ENCODE results near the gene MVB12A.

The MVB12A gene

GRCh38 chr19:17402982-17403855 lies 16.6 kb upstream of the MVB12A start:
- no peak for DNase-seq
- in situ Hi-C loops (cut with MboI; ENCODE audit: low pct_unique_long_range_greater_than_20kb, low sequenced_read_pairs), result no loop called here

DNA sequence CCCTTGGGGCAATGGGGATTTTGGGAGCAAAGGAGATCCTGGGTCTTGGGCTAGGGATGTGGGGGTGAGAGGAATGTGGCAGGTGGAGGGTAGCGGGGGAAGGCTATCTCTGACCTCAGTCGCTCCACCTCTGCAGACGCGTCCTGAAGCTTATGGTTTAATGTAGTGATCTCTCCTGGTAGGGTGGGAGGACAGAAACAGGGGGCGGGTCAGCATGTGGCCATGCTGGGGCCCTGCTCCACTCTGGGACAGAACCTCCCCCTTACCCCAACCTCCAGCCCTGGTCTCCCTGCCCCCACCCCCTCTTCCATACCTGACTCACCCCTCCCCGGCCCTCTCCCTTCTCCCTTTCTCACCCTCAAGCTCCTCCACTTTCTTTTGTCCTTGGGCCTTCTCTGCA lies 15.8 kb upstream of the MVB12A start:
- DNase-seq, result no peak
- in situ Hi-C loops (cut with MboI; ENCODE audit: low pct_unique_long_range_greater_than_20kb, low sequenced_read_pairs), result no loop called here

GRCh38 chr19:17404621-17405249 lies 15.1 kb upstream of the MVB12A start:
- DNase-seq, result no peak
- in situ Hi-C loops (cut with MboI; ENCODE audit: low pct_unique_long_range_greater_than_20kb, low sequenced_read_pairs), result no loop called here

DNA sequence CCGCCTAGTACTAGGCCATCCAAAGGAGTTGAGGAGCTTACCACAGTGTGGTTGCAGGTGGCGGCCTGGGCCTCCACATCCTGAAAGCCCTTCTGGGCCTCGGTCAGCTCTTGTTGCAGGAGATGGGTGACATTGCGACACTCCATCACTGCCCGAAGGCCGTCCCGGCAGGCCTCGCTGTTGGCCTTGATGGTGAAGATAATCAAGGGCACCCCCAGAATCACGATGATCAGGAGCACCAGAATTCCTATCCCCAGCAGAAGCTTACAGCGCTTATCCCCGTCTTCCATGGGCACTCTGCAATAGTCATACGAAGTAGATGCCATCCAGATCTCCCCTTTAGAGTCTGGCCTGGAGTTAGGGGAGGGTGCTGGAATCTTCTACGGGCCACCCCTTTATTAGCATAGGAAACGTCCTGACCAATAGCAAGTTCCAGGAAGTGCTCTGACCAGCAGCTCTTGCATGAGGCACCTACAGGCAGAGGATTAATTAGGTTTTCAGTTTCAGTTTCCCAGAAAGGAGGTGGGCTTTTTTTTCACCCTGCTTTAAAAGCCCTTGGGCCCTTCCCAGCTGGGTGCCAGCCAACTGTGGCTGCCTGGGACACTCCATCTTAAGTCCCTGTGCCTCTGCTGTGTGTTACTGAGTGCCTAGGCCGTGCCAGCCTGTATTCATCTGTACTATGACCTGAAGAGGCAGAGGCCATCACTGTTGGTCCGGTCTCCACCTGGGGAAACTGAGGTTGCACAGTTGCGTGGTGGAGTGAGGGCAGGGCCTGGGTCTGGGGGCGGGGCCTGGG lies 14.4 kb upstream of the MVB12A start, which contains the start of gene BST2:
Gene BST2 (minus strand): TSS at position 381 of the 796 bp plus-strand sequence. CDS start 55 bp downstream, at position 326.
- in situ Hi-C loops (cut with MboI; ENCODE audit: low pct_unique_long_range_greater_than_20kb, low sequenced_read_pairs), result no loop called here
- peak; percentile 87 for DNase-seq

DNA sequence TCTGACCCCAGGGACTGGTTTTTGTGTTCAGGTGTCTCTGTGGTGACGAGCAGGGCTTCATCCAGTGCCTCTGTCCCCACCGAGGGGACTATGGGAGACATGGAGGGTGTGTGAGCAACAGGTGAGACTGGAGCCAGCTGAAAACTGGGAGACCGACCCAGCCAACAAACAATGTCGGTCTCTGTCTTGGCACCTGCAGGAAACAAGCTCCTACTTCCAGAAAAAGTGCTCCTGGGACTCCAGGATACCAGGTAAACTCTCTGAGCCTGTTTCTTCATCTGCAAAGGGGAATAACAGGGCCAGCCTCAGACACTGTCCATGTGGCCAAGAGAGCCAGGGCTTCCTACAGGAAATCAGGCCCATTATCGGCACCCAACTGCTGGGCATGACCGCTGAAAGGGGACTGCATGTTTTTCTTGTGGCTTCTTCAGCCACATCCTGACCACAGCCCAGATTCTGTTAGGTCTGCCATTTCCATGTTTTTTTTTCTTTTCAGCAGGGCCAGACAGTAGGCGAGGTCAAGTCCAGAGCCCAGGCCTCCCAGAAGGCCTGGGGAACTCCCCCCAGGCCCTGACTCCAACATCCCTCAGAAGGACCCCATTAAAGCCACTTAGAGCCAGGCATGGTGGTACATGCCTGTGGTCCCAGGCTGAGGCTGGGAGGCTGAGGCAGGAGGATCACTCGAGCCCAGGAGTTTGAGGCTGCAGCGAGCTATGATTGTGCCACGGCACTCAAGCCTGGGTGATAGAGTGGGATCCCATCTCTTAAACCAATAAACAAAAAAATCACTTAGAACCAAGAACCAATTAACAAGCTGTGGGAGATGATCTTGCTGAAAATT lies 13.6 kb upstream of the MVB12A start:
- DNase-seq, result peak; percentile 77
- in situ Hi-C loops (cut with MboI; ENCODE audit: low pct_unique_long_range_greater_than_20kb, low sequenced_read_pairs), result no loop called here

- no peak for DNase-seq
- in situ Hi-C loops (cut with MboI; ENCODE audit: low pct_unique_long_range_greater_than_20kb, low sequenced_read_pairs), result no loop called here
These were observed 13.0 kb upstream of the MVB12A start for GRCh38 chr19:17406887-17407196.

GRCh38 chr19:17409990-17410389 lies 9.9 kb upstream of the MVB12A start:
- DNase-seq, result no peak
- in situ Hi-C loops (cut with MboI; ENCODE audit: low pct_unique_long_range_greater_than_20kb, low sequenced_read_pairs), result no loop called here

- DNase-seq, result no peak
- in situ Hi-C loops (cut with MboI; ENCODE audit: low pct_unique_long_range_greater_than_20kb, low sequenced_read_pairs), result no loop called here
These were observed 8.0 kb upstream of the MVB12A start for GRCh38 chr19:17411801-17412200.

- in situ Hi-C loops (cut with MboI; ENCODE audit: low pct_unique_long_range_greater_than_20kb, low sequenced_read_pairs), result no loop called here
- no peak for DNase-seq
These were observed 5.8 kb upstream of the MVB12A start for GRCh38 chr19:17414097-17414496.

DNA sequence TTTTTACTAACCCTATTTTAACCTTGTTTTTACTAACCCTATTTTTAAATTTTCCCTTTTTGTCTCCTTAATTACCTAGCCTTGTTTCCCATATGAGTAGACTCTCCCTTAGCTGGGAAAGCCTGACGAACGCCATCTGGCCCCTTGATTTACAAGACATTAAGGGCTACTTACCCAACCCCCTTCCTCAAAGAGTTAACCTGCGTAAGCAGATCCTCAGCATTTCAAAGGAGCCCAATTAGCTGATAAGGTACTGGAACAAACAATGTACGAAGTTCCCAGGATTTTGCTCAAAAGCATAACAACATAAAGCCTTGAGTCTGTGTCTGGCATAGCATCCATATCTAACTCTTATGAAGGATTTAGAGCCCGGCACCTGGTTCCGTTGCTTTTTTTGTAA lies 4.7 kb upstream of the MVB12A start:
- in situ Hi-C loops (cut with MboI; ENCODE audit: low pct_unique_long_range_greater_than_20kb, low sequenced_read_pairs), result no loop called here
- DNase-seq, result no peak

DNA sequence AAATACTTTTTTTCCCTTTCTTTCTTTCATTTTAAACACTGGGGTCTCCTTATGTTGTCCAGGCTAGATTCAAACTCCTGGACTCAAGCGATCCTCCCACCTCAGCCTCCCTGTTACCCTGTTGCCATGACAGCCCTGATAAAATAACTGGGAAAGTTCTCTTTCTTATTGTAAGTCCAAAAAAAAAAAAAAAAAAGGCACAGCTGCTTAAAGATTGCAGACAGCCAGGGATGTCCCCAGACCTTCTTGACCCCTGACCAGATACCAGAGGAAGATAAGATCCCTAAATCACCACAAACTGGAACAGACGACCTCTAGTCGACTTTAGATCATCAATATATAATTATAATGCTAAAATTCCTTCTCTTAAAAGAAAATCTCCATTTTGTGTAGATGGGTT lies 1.1 kb upstream of the MVB12A start:
- in situ Hi-C loops (cut with MboI; ENCODE audit: low pct_unique_long_range_greater_than_20kb, low sequenced_read_pairs), result no loop called here
- DNase-seq, result no peak

DNA sequence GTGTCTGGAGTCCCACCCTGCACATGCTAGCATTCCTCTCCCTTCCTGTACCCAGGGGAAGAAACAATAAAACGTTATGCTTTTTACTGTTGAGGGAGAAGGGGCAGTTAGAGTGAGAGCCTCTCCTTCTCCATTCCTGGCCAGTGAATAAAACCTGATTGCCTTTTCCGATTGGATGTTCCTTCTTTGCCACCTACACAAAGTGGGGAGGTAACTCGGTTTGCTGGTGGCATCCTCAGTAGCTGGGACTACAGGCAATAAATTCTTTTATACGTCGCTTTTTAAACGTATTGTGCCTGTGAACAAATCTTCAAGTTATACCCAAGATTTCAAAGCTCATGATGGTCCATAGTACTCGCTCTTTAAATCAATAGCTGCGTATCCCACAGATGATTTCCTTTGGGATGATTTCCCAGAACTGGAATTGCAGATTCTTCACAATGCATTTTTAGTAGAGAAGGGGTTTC lies 660 bp upstream of the MVB12A start:
- in situ Hi-C loops (cut with MboI; ENCODE audit: low pct_unique_long_range_greater_than_20kb, low sequenced_read_pairs), result no loop called here
- DNase-seq, result no peak

GRCh38 chr19:17420475-17420924 lies 653 bp downstream of the MVB12A start:
- peak; percentile 46 for DNase-seq

DNA sequence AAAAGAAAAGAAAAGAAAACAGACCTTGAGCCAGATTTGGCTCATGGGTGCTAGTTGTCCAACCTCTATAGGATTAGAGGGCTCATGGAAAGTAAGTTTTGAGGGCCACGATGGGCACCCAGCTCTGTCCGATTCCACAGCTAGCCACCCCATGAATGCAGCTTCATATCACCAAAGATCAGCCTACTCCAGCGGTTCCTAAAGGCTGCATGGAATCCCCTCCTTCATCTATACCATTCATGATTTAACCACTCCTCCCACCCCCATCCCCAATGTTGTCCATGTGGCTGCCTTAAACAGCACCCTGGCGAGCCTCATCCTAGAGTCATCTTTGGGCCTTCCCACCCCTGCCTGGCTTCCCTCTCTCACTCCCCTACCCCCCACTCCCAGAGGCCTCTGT lies 2.1 kb downstream of the MVB12A start:
- DNase-seq, result no peak
- in situ Hi-C loops (cut with MboI; ENCODE audit: low pct_unique_long_range_greater_than_20kb, low sequenced_read_pairs), result no loop called here

More at GRCh38 chr19:17420475-17420924, 653 bp downstream of the MVB12A start:
- in situ Hi-C loops (cut with MboI; ENCODE audit: low pct_unique_long_range_greater_than_20kb, low sequenced_read_pairs), result no loop called here

- in situ Hi-C loops (cut with MboI; ENCODE audit: low pct_unique_long_range_greater_than_20kb, low sequenced_read_pairs), result no loop called here
- no peak for DNase-seq
These were observed 3.8 kb downstream of the MVB12A start for GRCh38 chr19:17423429-17424208.

DNA sequence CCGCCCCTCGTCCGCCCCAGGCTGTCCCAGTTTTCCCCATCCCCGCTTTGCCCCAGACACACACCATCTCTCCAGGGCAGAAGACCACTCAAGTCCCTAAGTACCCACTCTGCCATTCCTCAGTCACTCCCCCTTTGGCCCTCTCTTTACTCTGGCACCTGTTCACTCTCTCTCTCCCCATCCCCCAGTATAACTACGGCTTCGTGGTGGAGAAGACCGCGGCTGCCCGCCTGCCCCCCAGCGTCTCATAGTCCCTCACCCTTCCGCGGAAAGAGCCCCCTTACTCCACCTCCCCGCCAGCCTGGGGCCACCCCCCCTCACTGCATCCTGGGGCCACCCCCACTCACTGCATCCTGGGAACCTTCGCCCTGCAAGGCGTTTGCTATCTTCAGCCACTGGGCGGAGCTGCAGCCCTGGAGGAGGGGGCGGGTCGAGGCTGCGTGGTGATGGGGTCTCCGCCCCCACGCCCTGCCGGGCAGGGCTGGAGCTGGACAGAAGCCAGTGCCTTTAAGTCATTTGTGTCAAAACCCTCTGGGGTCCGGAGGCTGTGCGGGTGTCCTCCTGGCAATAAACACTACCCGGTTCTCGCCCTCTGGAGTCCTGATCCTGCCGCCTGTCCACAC lies 5.0 kb downstream of the MVB12A start:
- DNase-seq, result peak; percentile 67

GRCh38 chr19:17429641-17430113 lies 9.8 kb downstream of the MVB12A start:
- in situ Hi-C loops (cut with MboI; ENCODE audit: low pct_unique_long_range_greater_than_20kb, low sequenced_read_pairs), result no loop called here
- DNase-seq, result no peak

More for the DNA sequence above, 5.0 kb downstream of the MVB12A start:
- in situ Hi-C loops (cut with MboI; ENCODE audit: low pct_unique_long_range_greater_than_20kb, low sequenced_read_pairs), result no loop called here

- no peak for DNase-seq
- in situ Hi-C loops (cut with MboI; ENCODE audit: low pct_unique_long_range_greater_than_20kb, low sequenced_read_pairs), result no loop called here
These were observed 11.6 kb downstream of the MVB12A start for GRCh38 chr19:17431417-17431816.
